Osteocyte (in vitro differentiated cells): ENCODE results near the gene SCARB1. TPM values are rescaled to one million over a fixed set of nuclear protein-coding genes. Genes with fewer than 3 reads are reported as not detected.

Experiments
- DNase-seq: peaks from one replicate; pipeline ENCODE4 v3.0.0; 2021; ENCODE audit warnings: mixed read lengths; ENCODE audit not compliant: unreplicated experiment; ENCODE audit errors: extremely low spot score
- H3K27ac Mint-ChIP-seq: one replicate; pipeline ENCODE4 v1.8.0; 2021; ENCODE audit warnings: mild to moderate bottlenecking, mixed read lengths; ENCODE audit not compliant: unreplicated experiment
- H3K27me3 Mint-ChIP-seq: one replicate; pipeline ENCODE4 v1.8.0; 2021; ENCODE audit warnings: mixed read lengths; ENCODE audit not compliant: unreplicated experiment
- H3K36me3 Mint-ChIP-seq: one replicate; pipeline ENCODE4 v1.8.0; 2021; ENCODE audit warnings: mixed read lengths; ENCODE audit not compliant: unreplicated experiment
- H3K4me1 Mint-ChIP-seq: one replicate; pipeline ENCODE4 v1.8.0; 2021; ENCODE audit warnings: mixed read lengths; ENCODE audit not compliant: unreplicated experiment
- H3K4me3 Mint-ChIP-seq: one replicate; pipeline ENCODE4 v1.8.0; 2021; ENCODE audit warnings: mild to moderate bottlenecking, moderate library complexity, mixed read lengths; ENCODE audit not compliant: unreplicated experiment
- H3K9me3 Mint-ChIP-seq: one replicate; pipeline ENCODE4 v1.8.0; 2021; ENCODE audit warnings: mixed read lengths; ENCODE audit not compliant: unreplicated experiment
- total RNA-seq: library from RNA; stranded (reverse); gene quantifications from 2 replicates; pipeline ENCODE4 v1.2.1, GENCODE V29; 2021
- TF ChIP-seq, protein P1 (sequence below): fragments of 200-600 bp; sonication (generic); IDR thresholded peaks from 2 replicates; pipeline ENCODE4 v1.5.0; 2021; ENCODE audit warnings: antibody characterized with exemption, mild to moderate bottlenecking, moderate library complexity

Gene SCARB1
- total RNA-seq, 1 donor from 2014 or later, result 27.1 TPM

GRCh38 chr12:124872068-124872719 is 8.5 kb upstream of the SCARB1 start:
- no peak overlapping the region for H3K4me3 Mint-ChIP-seq
- H3K9me3 Mint-ChIP-seq, result no peaks in the 10 kb centered on the region
- H3K27ac Mint-ChIP-seq, result no peak overlapping the region
- DNase-seq, result no peak
- H3K27me3 Mint-ChIP-seq, result peaks cover 2% of the 10 kb centered on the region
- TF ChIP-seq, protein P1, sequence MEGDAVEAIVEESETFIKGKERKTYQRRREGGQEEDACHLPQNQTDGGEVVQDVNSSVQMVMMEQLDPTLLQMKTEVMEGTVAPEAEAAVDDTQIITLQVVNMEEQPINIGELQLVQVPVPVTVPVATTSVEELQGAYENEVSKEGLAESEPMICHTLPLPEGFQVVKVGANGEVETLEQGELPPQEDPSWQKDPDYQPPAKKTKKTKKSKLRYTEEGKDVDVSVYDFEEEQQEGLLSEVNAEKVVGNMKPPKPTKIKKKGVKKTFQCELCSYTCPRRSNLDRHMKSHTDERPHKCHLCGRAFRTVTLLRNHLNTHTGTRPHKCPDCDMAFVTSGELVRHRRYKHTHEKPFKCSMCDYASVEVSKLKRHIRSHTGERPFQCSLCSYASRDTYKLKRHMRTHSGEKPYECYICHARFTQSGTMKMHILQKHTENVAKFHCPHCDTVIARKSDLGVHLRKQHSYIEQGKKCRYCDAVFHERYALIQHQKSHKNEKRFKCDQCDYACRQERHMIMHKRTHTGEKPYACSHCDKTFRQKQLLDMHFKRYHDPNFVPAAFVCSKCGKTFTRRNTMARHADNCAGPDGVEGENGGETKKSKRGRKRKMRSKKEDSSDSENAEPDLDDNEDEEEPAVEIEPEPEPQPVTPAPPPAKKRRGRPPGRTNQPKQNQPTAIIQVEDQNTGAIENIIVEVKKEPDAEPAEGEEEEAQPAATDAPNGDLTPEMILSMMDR, result no peak
- peaks cover 3% of the 10 kb centered on the region for H3K4me1 Mint-ChIP-seq
- no peaks in the 10 kb centered on the region for H3K36me3 Mint-ChIP-seq

DNA sequence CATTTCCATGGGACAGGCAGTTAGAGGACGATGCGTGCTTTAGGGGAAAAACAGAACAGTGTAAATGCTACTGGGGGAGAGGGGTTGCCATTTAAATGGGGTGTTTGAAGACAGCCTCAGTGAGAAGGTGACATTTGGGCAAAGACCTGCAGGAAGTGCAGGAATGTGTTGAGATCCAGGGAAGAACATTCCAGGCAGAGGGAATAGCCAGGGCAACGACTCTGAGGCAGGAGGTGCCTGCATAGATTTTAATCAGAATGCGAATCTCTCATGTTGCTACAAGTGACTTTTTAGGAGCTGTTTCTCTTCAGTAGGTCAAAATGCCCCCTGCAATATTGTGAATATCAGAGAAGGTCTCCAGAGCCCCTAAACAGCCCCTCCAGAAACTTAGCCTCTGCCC is 7.6 kb upstream of the SCARB1 start:
- no peak overlapping the region for H3K27ac Mint-ChIP-seq
- no peak overlapping the region for H3K4me3 Mint-ChIP-seq
- DNase-seq, result no peak
- peaks cover 2% of the 10 kb centered on the region for H3K27me3 Mint-ChIP-seq
- H3K36me3 Mint-ChIP-seq, result no peaks in the 10 kb centered on the region
- H3K9me3 Mint-ChIP-seq, result no peaks in the 10 kb centered on the region
- TF ChIP-seq, protein P1, result no peak
- peaks cover 3% of the 10 kb centered on the region for H3K4me1 Mint-ChIP-seq

DNA sequence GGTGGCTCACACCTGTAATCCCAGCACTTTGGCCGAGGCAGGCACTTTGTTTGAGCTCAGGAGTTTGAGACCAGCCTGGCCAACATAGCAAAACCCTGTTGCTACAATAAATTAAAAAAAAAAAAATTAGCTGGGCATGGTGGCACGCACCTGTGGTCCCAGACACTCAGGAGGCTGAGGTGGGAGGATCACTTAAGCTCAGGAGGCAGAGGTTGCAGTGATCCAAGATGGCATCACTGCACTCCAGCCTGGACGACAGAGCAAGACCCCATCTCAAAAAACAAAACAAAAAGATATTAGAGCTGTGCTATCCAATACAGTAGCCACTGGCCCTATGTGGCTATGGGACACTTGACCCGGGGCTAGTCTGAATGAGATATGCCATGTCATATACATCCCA is 6.9 kb upstream of the SCARB1 start:
- H3K36me3 Mint-ChIP-seq, result no peaks in the 10 kb centered on the region
- TF ChIP-seq, protein P1, result no peak

GRCh38 chr12:124869059-124869665 is 5.5 kb upstream of the SCARB1 start:
- Mint-ChIP-seq H3K9me3 (no peaks in the 10 kb centered on the region), H3K4me1 (peaks cover 6% of the 10 kb centered on the region), H3K36me3 (no peaks in the 10 kb centered on the region), H3K27me3 (peaks cover 2% of the 10 kb centered on the region), H3K27ac (no peak overlapping the region), H3K4me3 (no peak overlapping the region)
- TF ChIP-seq, protein P1, result no peak
- DNase-seq, result no peak

More for the DNA sequence above, 6.9 kb upstream of the SCARB1 start:
- Mint-ChIP-seq H3K4me1 (peaks cover 3% of the 10 kb centered on the region), H3K27me3 (peaks cover 2% of the 10 kb centered on the region), H3K27ac (no peak overlapping the region), H3K9me3 (no peaks in the 10 kb centered on the region), H3K4me3 (no peak overlapping the region)
- no peak for DNase-seq

- Mint-ChIP-seq H3K9me3 (no peaks in the 10 kb centered on the region), H3K27ac (no peak overlapping the region), H3K4me3 (no peak overlapping the region), H3K36me3 (no peaks in the 10 kb centered on the region), H3K4me1 (peaks cover 9% of the 10 kb centered on the region), H3K27me3 (peaks cover 2% of the 10 kb centered on the region)
- TF ChIP-seq, protein P1, result no peak
- DNase-seq, result no peak
These were observed 4.8 kb upstream of the SCARB1 start for GRCh38 chr12:124868252-124869058.
